Activated naive CD4-positive, alpha-beta T cell treated with anti-CD3 and anti-CD28 coated beads, Interleukin-2, amount 10 ng/mL, durations not matched to agents 7 days and 5 days (primary cell): ENCODE data around the gene SHH.

Experiments used
- CTCF ChIA-PET: fragments of 350-600 bp; sonication (Branson Sonifier 250); formaldehyde crosslinking; loops from one replicate; lab custom pipeline; 2021; ENCODE audit warnings: antibody characterized with exemption; lab: Charles Lee
- DNase-seq: peaks from one replicate; pipeline ENCODE4 v3.0.0-alpha.2; 2020
- H3K27ac Mint-ChIP-seq: one replicate; pipeline ENCODE4 v1.8.0; 2021; ENCODE audit warnings: mild to moderate bottlenecking, moderate library complexity, mixed read lengths
- H3K27me3 Mint-ChIP-seq: one replicate; pipeline ENCODE4 v1.8.0; 2021; ENCODE audit warnings: mild to moderate bottlenecking, mixed read lengths
- H3K36me3 Mint-ChIP-seq: one replicate; pipeline ENCODE4 v1.8.0; 2021; ENCODE audit warnings: mixed read lengths
- H3K4me1 Mint-ChIP-seq: one replicate; pipeline ENCODE4 v1.8.0; 2021; ENCODE audit warnings: mixed read lengths
- H3K4me3 Mint-ChIP-seq: one replicate; pipeline ENCODE4 v1.8.0; 2021; ENCODE audit warnings: mild to moderate bottlenecking, moderate library complexity, mixed read lengths
- H3K9me3 Mint-ChIP-seq: one replicate; pipeline ENCODE4 v1.8.0; 2021; ENCODE audit warnings: mixed read lengths

SHH gene

DNA sequence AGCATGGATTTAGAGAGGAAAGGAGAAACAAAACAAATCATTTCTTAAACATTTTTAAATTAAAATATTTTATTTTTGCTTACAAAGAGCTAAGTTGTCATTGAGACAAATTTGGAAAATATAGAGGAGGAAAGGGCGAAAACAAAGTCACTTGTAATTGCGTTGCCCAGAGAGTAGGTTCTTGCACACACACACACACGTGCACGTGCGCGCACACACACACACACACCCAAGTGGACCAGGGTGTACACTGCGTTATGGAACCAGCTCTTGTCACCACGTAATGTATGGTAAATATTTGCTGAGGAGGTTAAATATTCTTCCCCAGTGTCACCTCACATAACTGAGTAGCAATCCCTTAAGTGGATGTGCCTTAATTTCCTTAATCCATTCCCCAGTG is 21.6 kb downstream of the SHH start:
- CTCF ChIA-PET: no interaction called here
- no peak overlapping the region for H3K4me3 Mint-ChIP-seq
- H3K4me1 Mint-ChIP-seq: peaks cover 4% of the 10 kb centered on the region
- H3K27ac Mint-ChIP-seq: no peak overlapping the region
- peaks cover 43% of the 10 kb centered on the region for H3K27me3 Mint-ChIP-seq
- H3K9me3 Mint-ChIP-seq: no peaks in the 10 kb centered on the region
- DNase-seq: no peak
- peaks cover 3% of the 10 kb centered on the region for H3K36me3 Mint-ChIP-seq

DNA sequence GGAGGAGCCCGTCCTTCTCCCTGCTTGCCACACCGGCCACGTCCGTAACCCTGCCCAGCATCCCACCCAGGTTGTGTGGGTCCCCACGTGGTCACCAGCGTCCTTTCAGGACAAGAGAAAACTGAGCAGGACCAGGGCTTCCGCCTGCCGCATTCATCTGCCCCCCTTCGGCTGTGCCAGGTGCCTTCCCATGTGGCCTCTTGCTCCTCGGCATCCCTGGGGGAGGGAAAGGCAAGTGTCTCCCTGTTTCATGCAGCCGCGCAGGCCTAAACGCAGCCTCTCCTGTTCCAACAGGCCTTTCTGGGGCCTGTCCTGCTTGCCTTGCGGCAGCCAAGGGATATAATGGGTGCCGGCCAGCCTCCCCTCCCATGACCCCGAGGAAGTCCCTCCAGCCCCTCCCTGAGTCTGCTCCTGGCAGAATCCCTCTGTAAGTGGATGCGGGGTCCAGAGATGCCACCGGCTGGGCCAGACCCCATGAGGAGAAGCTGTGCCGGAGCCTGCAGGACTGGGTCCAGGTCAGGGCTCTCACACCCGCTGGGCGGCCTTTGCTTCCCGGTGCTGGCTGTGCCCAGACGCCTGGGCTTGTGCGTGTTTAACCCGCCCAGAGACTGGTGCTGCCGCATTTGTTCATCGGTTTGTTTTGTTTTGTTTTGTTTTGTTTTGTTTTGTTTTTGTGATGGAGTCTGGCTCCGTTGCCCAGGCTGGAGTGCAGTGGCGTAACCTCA is 23.1 kb downstream of the SHH start:
- CTCF ChIA-PET: no interaction called here
- Mint-ChIP-seq H3K27me3 (peaks cover 36% of the 10 kb centered on the region), H3K4me3 (no peak overlapping the region), H3K27ac (no peak overlapping the region), H3K4me1 (peaks cover 4% of the 10 kb centered on the region), H3K9me3 (no peaks in the 10 kb centered on the region), H3K36me3 (peaks cover 5% of the 10 kb centered on the region)
- no peak for DNase-seq

DNA sequence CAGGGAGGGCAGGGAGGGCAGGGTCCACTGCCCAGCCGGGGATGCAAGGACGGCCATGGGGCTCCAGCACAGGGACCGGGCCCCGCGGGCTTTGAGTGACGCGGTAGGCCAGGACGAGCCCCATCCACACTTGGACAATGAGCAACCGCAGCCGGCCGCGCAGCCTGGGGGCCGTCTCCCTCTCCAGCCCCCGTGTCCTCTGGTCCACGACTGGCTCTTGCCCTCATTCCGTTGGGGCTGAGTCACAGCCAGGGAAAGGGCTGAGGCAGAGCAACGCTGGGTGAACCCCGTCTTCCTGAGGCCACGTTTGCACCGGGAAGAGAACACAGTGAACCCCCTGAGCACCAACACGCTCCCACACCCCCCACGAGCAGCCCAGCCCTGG is 23.7 kb downstream of the SHH start:
- Mint-ChIP-seq H3K27me3 (peaks cover 36% of the 10 kb centered on the region), H3K4me3 (no peak overlapping the region)
- CTCF ChIA-PET: no interaction called here

DNA sequence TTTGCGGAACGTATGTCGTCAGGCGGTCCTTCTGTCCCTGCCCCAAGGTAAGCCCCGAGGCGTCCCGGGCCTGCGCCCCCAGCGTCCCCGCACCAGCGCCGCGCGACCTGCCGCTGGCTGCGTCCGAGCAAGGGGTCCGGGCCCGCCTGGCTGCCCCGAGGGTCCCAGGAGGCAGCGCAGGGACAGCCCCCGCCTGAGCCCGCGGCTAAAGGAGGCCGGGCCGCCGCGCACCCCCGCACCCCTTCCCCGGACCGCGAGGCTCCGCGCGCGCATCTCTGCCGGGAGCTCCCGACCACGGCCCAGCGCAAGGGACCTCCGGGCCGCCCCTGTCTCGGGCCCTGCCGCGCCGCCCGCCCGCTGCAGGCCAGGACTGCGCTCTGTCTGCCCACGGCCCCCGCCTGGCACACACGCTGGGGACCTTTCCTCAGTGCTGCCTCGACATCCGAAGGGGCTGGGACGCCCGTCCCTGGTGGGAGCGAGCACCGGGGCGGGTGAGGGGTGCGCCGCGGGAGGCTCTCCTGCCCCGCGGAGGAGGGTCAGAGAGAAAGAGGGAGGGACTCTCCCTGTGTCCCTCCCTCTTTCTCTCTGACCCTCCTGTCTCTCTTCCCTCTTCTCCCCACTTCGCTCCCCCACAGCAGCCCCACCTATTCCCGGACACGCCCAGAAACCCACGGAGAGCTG is 25.0 kb downstream of the SHH start:
- H3K27me3 Mint-ChIP-seq: peaks cover 36% of the 10 kb centered on the region
- CTCF ChIA-PET: no interaction called here
- no peak overlapping the region for H3K4me3 Mint-ChIP-seq
- no peak overlapping the region for H3K27ac Mint-ChIP-seq
- H3K36me3 Mint-ChIP-seq: peaks cover 10% of the 10 kb centered on the region
- no peaks in the 10 kb centered on the region for H3K9me3 Mint-ChIP-seq
- peaks cover 4% of the 10 kb centered on the region for H3K4me1 Mint-ChIP-seq
- no peak for DNase-seq

More for the DNA sequence above, 23.7 kb downstream of the SHH start:
- peaks cover 5% of the 10 kb centered on the region for H3K36me3 Mint-ChIP-seq
- no peaks in the 10 kb centered on the region for H3K9me3 Mint-ChIP-seq
- no peak for DNase-seq
- H3K4me1 Mint-ChIP-seq: peaks cover 4% of the 10 kb centered on the region
- no peak overlapping the region for H3K27ac Mint-ChIP-seq

DNA sequence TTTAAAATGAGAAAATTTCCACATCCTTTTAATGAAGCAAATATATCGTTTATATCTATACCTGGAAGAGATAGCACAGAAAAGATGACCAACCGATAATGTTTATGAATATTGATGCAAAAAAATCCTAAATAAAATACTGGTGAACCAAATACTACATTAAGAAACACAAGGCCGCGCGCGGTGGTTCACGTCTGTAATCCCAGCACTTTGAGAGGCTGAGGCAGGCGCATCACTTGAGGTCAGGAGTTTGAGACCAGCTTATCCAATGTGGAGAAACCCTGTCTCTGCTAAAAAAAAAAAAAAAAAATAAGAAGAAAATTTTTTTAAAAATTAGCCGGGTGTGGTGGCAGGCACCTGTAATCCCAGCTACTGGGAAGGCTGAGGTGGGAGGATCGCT is 25.8 kb downstream of the SHH start:
- Mint-ChIP-seq H3K4me3 (no peak overlapping the region), H3K27ac (no peak overlapping the region), H3K9me3 (no peaks in the 10 kb centered on the region), H3K4me1 (peaks cover 4% of the 10 kb centered on the region), H3K36me3 (peaks cover 15% of the 10 kb centered on the region), H3K27me3 (peaks cover 36% of the 10 kb centered on the region)
- CTCF ChIA-PET: no interaction called here
- no peak for DNase-seq

DNA sequence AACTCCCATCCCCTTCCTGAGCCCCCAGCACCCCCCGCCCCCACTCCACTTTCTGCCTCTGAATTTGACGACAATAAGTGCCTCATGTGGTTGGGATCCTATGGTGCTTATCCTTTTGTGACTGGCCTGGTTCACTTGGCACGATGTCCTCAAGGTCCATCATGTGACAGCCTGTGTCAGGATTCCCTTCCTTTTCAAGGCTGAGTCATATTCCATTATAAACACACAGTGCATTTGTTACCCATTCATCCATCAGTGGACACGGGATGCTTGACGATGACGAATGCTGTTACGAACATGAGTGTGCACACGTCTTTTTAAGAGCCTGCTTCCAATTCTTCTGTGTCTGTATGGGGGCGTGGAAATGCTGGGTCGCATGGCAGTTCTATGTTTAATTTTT is 26.7 kb downstream of the SHH start:
- CTCF ChIA-PET: no interaction called here
- H3K27me3 Mint-ChIP-seq: peaks cover 32% of the 10 kb centered on the region
- no peak overlapping the region for H3K27ac Mint-ChIP-seq
- H3K9me3 Mint-ChIP-seq: no peaks in the 10 kb centered on the region
- H3K4me3 Mint-ChIP-seq: no peak overlapping the region
- H3K4me1 Mint-ChIP-seq: peaks cover 4% of the 10 kb centered on the region
- DNase-seq: no peak
- H3K36me3 Mint-ChIP-seq: peaks cover 25% of the 10 kb centered on the region

DNA sequence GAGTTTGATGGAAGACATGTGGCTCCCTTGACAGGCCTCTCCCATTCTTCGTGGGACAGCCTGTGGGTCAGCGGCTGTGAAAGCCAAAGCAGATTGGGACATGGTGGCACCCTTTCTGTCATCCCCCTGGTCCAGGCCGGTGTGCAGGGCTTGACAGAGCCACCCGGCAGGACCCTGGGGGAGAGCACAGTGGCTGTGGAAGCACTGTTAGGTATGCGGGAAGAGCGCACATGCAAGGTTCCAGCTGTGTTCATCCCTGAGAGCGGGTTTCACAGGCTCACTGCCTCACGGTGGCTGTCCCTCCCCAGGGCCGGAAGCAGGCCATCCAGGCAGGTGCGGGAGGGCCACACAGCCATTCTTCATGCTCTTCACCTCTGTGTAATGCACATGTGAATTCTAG is 29.8 kb downstream of the SHH start:
- Mint-ChIP-seq H3K27me3 (peaks cover 16% of the 10 kb centered on the region), H3K27ac (no peak overlapping the region), H3K36me3 (peaks cover 35% of the 10 kb centered on the region), H3K9me3 (no peaks in the 10 kb centered on the region), H3K4me3 (no peak overlapping the region), H3K4me1 (no peaks in the 10 kb centered on the region)
- DNase-seq: no peak
- CTCF ChIA-PET: no interaction called here

DNA sequence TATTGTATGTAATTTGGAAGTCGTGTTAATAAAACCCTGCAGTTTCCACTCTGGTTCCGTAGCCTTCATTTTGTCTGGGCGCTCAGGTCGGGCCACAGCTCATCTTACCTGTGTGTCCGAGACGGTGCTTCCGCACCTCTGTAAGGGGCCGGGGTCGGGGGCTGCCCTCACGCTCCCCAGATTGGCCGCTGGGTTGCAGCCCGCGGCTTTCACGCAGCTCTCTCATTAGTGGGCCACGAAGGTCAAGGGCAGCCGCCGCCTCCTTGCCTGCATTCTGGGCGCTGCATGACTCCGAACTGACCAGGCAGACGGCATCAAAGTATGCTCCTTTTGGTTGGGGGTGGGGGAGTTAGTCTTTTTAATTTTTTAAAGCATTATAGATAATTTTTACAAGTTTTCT is 30.8 kb downstream of the SHH start:
- no peak overlapping the region for H3K4me3 Mint-ChIP-seq
- no peak for DNase-seq
- H3K4me1 Mint-ChIP-seq: no peaks in the 10 kb centered on the region
- peaks cover 37% of the 10 kb centered on the region for H3K36me3 Mint-ChIP-seq
- H3K9me3 Mint-ChIP-seq: no peaks in the 10 kb centered on the region
- H3K27ac Mint-ChIP-seq: no peak overlapping the region
- peaks cover 8% of the 10 kb centered on the region for H3K27me3 Mint-ChIP-seq
- CTCF ChIA-PET: no interaction called here

DNA sequence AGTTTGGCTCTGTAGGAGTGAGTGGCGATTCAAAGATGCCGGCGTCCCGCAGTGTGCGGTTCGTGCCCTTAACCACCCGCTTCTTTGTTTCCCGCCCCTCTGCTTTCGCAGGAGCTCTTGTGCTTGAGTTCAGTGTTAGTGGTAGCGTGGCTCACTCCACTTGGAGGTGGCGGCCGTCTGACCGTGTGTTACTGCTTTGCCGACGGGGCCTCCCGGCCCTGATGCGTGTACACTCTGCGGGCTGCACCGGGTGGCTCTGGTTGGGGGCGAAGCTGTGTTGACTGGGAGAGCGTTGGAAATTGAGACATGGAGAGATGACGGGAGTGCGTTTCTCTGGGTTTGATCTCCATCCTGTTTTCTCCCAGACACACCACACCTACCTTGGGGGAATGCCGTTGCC is 31.4 kb downstream of the SHH start:
- Mint-ChIP-seq H3K27me3 (peaks cover 3% of the 10 kb centered on the region), H3K4me3 (no peak overlapping the region), H3K9me3 (no peaks in the 10 kb centered on the region), H3K27ac (no peak overlapping the region), H3K36me3 (peaks cover 39% of the 10 kb centered on the region), H3K4me1 (no peaks in the 10 kb centered on the region)
- no peak for DNase-seq
- CTCF ChIA-PET: interaction anchor here (1.6 kb wide), 1 partner anchor 13 kb away, joined by 6 read pairs; no protein-coding TSS in a partner anchor

DNA sequence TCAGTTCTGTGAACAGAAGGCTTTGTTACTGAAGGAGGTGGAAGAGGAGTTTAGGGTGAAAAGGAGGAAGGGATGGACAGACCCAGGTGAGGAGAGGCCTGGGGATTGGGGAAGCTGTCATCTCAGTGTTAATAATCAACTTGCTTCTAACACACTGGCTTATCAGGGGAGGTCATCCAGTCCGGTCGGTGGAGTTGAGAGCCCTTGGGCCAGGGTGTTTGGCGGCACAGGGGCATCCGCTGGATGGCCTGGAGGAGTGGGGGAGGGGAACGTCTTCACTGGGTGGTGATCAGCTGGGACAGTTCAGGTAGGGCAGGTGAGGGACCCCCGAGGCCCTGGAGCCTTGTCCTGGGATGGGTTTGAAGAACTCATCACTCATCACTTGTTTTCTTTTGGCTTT is 33.9 kb downstream of the SHH start:
- no peak for DNase-seq
- no peak overlapping the region for H3K27ac Mint-ChIP-seq
- H3K4me3 Mint-ChIP-seq: no peak overlapping the region
- H3K36me3 Mint-ChIP-seq: peaks cover 51% of the 10 kb centered on the region
- H3K27me3 Mint-ChIP-seq: no peaks in the 10 kb centered on the region
- no peaks in the 10 kb centered on the region for H3K4me1 Mint-ChIP-seq
- CTCF ChIA-PET: interaction anchor here (0.9 to 2.1 kb wide), 2 partner anchors 10 to 180 kb away, joined by 4 to 6 read pairs; no protein-coding TSS in a partner anchor
- H3K9me3 Mint-ChIP-seq: no peaks in the 10 kb centered on the region

DNA sequence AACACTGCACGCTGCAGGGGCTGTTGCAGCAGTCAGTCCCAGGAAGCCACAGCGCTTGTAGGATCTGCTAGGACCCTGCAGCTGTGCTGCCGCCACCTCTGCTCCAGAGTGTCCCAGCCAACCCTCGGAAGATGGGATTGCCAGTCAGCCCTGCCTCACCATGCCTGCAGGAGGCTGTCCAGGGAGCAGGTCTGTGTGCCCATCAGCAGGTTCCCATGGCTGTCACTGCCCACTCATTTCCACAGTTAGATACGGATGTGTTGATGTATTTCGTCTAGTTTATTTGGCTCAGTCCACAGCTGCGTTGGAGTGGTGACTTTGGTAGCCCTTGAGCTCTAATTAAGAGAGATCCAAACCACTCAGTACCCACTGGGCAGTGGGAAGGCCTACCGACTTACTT is 35.7 kb downstream of the SHH start:
- Mint-ChIP-seq H3K27ac (no peak overlapping the region), H3K36me3 (peaks cover 42% of the 10 kb centered on the region), H3K9me3 (no peaks in the 10 kb centered on the region), H3K27me3 (no peaks in the 10 kb centered on the region), H3K4me1 (no peaks in the 10 kb centered on the region), H3K4me3 (no peak overlapping the region)
- CTCF ChIA-PET: interaction anchor here (1.1 kb wide), 1 partner anchor 178 kb away, joined by 3 read pairs; no protein-coding TSS in a partner anchor
- no peak for DNase-seq

DNA sequence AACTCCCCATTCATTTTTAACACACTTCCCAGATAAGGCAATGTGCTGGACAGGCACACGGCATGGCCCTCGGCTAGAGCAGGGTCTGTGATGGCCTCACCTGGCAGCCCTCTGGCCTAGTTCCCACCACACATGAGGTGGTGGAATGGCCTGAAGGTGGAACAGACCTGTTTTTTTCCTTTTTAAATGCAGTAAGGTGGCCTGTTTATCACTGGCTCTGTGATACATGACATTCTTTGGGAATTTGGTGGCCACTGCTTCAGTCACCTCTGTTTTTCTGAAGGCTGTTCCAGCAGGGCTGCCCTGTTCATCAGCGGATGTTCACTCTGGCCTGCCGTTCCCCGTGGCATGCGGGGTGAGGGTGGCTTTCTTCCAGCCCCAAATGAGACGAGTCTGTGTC is 36.6 kb downstream of the SHH start:
- Mint-ChIP-seq H3K36me3 (peaks cover 38% of the 10 kb centered on the region), H3K4me1 (no peaks in the 10 kb centered on the region), H3K9me3 (no peaks in the 10 kb centered on the region), H3K4me3 (no peak overlapping the region), H3K27me3 (no peaks in the 10 kb centered on the region), H3K27ac (no peak overlapping the region)
- CTCF ChIA-PET: interaction anchor here (1.1 kb wide), 1 partner anchor 177 kb away, joined by 3 read pairs; no protein-coding TSS in a partner anchor
- no peak for DNase-seq

DNA sequence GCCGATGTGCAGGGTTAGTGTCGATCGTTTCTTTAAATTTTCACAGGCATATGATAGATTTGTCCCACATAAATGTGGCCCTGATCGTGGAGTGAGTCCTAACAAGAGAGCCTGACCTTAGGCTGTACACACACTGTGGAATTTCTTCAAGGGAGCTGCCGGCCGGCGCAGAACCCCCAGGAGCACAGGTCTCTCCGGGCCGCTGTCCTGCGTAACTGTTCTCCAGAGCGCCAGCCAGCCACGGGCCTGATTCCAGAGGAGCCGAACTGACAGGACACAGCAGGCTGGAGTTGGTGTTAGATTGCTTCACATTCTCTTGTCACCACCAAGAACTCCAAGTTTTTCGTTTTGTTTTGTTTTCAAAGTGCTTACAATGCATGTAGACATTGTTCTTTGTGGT is 37.3 kb downstream of the SHH start:
- Mint-ChIP-seq H3K27me3 (no peaks in the 10 kb centered on the region), H3K36me3 (peaks cover 38% of the 10 kb centered on the region), H3K27ac (no peak overlapping the region), H3K4me3 (no peak overlapping the region), H3K4me1 (no peaks in the 10 kb centered on the region), H3K9me3 (no peaks in the 10 kb centered on the region)
- CTCF ChIA-PET: no interaction called here
- DNase-seq: no peak

DNA sequence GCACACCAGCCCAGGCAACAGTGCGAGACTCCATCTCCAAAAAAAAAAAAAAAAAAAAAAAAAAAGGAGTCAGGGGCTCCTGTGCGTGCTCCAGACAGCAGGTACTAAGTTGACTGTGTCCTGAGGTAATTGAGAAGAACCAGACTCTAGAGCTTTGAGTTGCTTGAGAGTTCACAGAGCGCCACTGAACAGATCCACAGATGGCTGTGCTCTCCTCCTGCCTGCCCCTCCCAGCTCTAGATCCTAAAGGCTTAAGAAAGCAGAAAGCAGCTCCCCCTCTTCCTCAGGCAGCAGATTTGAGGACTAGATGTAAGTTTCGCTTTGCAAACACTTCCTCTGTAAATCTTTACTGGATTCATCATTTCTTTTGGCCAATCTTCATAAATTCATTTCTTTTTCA is 38.7 kb downstream of the SHH start:
- H3K27me3 Mint-ChIP-seq: no peaks in the 10 kb centered on the region
- no peak overlapping the region for H3K4me3 Mint-ChIP-seq
- H3K9me3 Mint-ChIP-seq: no peaks in the 10 kb centered on the region
- H3K27ac Mint-ChIP-seq: no peak overlapping the region
- DNase-seq: no peak
- H3K36me3 Mint-ChIP-seq: peaks cover 45% of the 10 kb centered on the region
- no peaks in the 10 kb centered on the region for H3K4me1 Mint-ChIP-seq
- CTCF ChIA-PET: interaction anchor here (9.4 kb wide), 1 partner anchor 176 kb away, joined by 201 read pairs; no protein-coding TSS in a partner anchor

DNA sequence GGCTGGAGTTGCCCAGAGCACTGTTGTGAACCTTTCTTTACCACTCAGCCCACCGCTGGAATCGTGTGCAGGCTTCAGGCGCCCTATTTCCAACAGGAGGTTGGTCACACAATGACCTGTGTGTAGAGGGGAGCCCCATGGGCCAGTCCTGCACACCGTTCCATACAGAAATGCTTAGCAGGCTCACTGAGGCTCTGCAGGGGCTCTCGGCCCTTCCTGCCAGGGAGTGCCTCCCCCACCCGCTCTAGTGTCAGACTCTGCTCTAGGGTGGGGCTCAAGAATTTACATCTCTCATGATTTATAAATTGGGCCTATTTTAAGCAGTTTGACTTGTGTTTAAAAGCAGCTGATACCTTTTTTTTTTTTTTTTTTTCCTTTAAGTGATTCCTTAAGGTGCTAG is 42.0 kb downstream of the SHH start:
- H3K9me3 Mint-ChIP-seq: no peaks in the 10 kb centered on the region
- CTCF ChIA-PET: interaction anchor here (9.4 kb wide), 1 partner anchor 173 kb away, joined by 201 read pairs; no protein-coding TSS in a partner anchor
- no peak overlapping the region for H3K27ac Mint-ChIP-seq
- no peak for DNase-seq
- peaks cover 18% of the 10 kb centered on the region for H3K4me1 Mint-ChIP-seq
- no peaks in the 10 kb centered on the region for H3K27me3 Mint-ChIP-seq
- H3K36me3 Mint-ChIP-seq: peaks cover 59% of the 10 kb centered on the region
- H3K4me3 Mint-ChIP-seq: no peak overlapping the region
